ENCODE results near the gene PTX4.

The PTX4 gene

DNA sequence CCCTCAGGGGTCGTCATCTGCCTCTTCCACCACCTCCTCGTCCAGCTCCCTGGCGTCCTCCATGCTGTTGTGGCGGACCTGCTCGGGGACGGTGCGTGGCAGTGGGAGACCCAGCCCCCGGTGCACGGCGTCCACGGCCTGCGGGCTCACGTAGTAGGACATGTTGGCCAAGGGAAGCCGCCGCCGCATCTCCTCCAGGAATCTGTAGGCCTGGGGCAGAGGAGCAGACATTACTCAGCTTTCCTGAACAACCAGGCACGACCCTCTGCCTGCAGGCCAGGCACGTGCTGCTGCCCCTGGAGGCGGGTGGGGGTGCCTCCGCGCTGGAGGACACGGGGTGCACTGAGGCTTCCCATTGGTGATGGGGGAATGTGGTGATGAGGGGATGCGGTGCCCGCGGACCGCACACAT lies 22.2 kb upstream of the PTX4 start:
- ATAC-seq (replicated peaks) (no peak), DNase-seq (no peak)
- Mint-ChIP-seq H3K27ac (no peak overlapping the region), H3K36me3 (peaks cover 42 to 55% of the 10 kb centered on the region in 2 donors), H3K27me3 (no peaks in the 10 kb centered on the region), H3K4me1 (peaks cover 0 to 6% of the 10 kb centered on the region in 2 donors), H3K9me3 (peaks cover 0 to 7% of the 10 kb centered on the region in 2 donors), H3K4me3 (no peak overlapping the region)

DNA sequence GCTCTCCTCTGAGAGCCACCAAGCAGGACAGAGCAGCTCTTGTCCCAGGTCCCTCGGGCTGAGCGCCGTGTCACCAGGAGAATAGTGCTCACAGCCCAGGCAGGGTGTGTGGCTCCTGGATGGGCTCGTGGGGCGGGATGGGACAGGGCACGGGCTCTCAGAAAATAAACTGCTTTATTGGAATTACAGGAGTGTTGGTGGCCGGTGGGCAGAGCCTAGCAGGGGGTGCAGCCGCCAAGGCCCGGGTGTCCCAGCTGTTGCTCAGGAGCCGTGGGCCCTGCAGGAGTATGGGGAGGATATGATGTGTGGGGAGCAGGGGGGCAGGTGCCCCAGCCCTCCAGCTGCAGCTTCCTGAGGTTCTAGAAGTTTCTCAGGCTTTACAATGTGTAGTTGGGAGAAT lies 21.5 kb upstream of the PTX4 start:
- ATAC-seq (replicated peaks) (no peak), DNase-seq (no peak)
- no peak overlapping the region for H3K4me3 Mint-ChIP-seq
- H3K27me3 Mint-ChIP-seq: no peaks in the 10 kb centered on the region
- H3K36me3 Mint-ChIP-seq: peaks cover 43 to 59% of the 10 kb centered on the region in 2 donors
- peaks cover 0 to 7% of the 10 kb centered on the region in 2 donors for H3K9me3 Mint-ChIP-seq
- peaks cover 0 to 6% of the 10 kb centered on the region in 2 donors for H3K4me1 Mint-ChIP-seq
- no peak overlapping the region for H3K27ac Mint-ChIP-seq

DNA sequence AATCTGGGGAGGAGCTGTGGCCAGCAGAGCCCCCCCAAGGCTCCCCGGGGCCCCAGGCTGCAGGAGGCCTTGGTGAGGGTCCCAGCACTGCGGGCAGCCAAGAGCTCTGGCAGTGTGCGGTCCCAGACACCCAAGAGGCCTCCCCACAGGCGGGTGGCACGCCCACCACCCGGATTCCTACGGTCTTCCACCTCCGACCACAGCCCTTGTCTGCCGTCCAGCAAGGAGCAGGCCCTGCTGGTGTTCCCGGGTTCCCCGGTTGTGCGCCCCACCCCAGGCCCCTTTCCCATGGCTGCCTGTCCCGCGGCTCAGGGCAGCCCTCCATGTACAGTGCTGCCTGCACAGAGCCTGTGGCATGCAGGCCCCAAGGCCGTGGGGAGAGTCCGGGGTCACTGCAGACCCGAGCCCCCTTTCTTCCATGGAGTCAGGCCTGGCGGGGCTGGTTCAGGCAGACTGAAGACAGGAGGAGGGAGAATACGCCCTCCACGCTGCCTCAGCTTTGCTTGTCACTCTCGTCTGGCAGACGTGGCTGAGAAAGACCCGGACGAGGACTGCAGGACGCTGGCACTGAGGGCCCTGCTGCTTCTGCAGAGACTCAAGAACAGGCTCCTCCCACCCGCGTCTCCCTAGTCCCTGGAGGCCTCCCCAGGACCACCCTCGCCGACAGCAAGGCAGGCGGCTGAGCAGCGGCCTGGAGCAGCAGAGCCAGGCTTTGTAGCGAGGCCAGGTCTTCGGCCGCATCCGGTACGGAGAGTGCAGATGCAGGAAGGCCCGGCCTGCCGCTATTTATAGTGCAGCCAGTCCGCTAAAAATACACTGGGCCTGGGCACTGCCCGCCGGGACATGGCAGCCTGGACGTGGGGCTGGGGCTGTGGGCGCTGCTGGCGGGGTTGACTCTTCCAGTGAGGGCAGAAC lies 20.8 kb upstream of the PTX4 start:
- Mint-ChIP-seq H3K9me3 (peaks cover 0 to 4% of the 10 kb centered on the region in 2 donors), H3K4me3 (no peak overlapping the region), H3K4me1 (peaks cover 0 to 6% of the 10 kb centered on the region in 2 donors), H3K27ac (no peak overlapping the region), H3K36me3 (peaks cover 43 to 58% of the 10 kb centered on the region in 2 donors), H3K27me3 (no peaks in the 10 kb centered on the region)
- DNase-seq (no peak), ATAC-seq (replicated peaks) (no peak)

DNA sequence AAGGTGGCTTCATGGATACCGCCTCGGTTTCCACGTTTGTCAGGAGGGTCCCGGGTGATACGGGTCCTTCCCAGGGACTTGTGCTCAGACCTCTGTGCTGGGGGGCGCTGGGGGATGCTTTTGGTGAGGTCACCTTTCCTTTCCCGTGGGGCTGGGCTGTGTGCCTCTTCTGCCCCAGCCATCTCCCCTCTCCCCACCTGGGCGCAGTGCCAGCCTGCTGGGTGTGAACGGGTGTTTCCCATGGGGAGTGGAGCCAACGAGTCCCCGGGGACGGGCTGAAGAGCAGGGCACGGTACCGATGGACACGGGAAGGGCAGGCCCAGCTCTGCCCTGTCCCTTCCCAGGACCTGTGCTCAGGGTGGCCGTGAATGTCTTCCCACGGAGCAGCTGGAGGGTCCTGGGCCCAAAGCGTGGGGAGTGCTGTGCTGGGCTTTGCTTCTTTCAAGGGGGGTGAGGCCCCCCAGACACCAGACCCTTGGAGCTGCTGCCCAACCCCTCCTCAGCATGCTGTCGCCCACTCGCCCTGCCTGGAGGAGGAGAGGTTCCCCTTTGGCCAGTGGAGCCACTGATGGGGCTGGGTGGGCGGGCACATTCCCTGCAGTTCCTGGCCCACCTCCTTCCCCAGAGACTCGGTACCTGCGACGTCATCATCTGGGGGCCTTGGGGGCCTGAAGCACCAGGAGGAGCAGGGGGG lies 19.9 kb upstream of the PTX4 start:
- DNase-seq: no peak
- Mint-ChIP-seq H3K36me3 (peaks cover 45 to 57% of the 10 kb centered on the region in 2 donors), H3K27me3 (no peaks in the 10 kb centered on the region), H3K4me3 (no peak overlapping the region), H3K4me1 (peaks cover 0 to 6% of the 10 kb centered on the region in 2 donors), H3K27ac (no peak overlapping the region), H3K9me3 (peaks cover 0 to 2% of the 10 kb centered on the region in 2 donors)
- no peak for ATAC-seq (replicated peaks)

DNA sequence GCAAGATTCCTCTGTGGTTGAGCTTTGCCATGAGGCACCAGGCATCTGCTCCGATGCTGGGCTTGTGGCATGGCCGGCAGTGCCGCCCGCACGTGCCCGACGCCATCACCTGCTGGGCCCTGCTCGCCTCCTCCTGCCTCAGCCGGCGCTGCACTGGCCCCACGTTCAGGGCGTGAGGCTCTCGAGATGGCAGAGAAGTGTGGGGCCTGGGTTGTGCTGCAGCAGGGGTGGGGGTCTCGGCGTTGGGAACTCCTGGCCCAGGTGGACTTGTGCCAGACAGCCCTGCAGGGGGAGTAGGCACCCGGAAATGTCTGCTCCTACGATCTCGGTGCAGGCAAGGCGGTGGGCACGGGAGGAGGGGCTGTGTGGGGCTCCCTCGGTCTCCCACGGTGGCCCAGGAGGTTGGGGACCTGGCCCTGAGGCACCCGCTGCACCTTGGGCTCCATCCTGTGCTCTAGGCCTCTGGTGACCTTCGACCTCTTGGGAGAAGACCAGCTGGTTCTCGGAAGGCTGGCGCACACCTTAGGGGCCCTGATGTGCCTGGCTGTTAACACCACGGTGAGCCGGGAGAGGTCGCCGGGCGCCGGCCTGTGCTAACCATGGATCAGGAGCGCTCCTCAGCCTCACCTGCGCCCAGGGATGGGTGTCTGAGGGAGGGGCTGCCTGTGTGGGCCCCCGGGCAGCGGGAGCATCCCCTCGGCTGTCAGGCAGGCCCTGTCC lies 17.9 kb upstream of the PTX4 start:
- no peak for ATAC-seq (replicated peaks)
- Mint-ChIP-seq H3K36me3 (peaks cover 43 to 49% of the 10 kb centered on the region in 2 donors), H3K4me1 (peaks cover 0 to 5% of the 10 kb centered on the region in 2 donors), H3K27ac (no peak overlapping the region), H3K9me3 (no peaks in the 10 kb centered on the region), H3K4me3 (no peak overlapping the region), H3K27me3 (no peaks in the 10 kb centered on the region)
- no peak for DNase-seq

DNA sequence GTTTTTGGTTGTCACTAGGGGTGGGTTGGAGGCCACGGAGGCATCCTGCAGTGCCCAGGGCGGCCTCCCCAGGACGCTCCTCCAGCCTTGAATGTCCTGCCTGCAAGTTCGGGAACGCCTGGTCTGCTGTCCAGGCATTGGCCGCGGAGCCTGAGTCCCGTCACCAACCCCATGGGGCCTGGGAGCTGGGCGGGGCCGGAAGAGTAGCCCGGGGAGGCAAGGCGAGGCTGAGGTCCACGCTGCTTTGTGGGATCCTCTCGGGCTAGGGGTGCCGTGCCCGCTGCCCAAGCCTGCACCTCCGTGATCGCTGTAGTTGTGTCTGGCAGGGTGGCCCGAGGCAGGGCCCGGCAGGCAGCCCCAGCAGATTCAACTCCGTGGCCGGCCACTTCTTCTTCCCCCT lies 17.2 kb upstream of the PTX4 start:
- Mint-ChIP-seq H3K4me3 (no peak overlapping the region), H3K36me3 (peaks cover 38 to 44% of the 10 kb centered on the region in 2 donors), H3K4me1 (no peaks in the 10 kb centered on the region), H3K27ac (peak overlapping the region; percentile 31), H3K9me3 (no peaks in the 10 kb centered on the region), H3K27me3 (no peaks in the 10 kb centered on the region)
- DNase-seq: no peak
- ATAC-seq (replicated peaks): no peak

DNA sequence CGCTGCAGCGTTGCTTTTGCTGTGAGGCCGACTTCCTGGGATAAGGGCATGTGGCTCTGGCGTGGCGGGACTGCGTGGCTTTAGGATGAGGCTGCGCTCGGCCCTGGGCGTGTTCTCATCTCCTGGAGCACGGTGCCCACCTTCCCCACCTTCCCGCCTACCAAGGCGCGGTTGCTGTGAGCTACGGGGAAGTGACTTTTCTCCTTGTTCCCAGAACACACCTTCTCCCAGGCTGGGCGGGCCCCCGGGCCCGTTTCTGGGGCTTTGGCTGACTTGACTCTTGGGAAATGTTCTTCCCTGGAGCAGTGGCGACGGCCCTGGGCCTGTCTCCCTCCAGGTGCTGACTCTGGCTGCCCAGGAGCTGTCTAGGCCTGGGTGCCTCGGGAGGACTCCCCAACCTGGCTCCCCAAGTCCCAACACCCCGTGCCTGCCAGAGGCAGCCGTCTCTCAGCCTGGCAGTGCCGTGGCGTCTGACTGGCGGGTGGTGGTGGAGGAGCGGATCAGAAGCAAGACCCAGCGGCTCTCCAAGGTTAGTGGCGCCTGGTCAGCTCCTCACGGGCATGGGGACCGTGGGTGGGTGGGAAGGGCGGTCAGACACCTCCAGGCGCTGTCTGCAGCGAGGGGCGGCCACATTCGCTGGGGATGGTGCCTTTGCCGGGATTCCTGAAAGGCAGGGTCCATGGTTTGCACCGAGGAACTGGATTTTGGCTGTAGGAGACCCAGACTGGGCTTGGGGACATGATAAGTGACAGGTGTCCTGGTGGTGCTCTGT lies 16.5 kb upstream of the PTX4 start:
- Mint-ChIP-seq H3K27me3 (no peaks in the 10 kb centered on the region), H3K4me1 (no peaks in the 10 kb centered on the region), H3K27ac (no peak overlapping the region), H3K4me3 (no peak overlapping the region), H3K36me3 (peaks cover 31 to 40% of the 10 kb centered on the region in 2 donors), H3K9me3 (no peaks in the 10 kb centered on the region)
- DNase-seq: no peak
- no peak for ATAC-seq (replicated peaks)

DNA sequence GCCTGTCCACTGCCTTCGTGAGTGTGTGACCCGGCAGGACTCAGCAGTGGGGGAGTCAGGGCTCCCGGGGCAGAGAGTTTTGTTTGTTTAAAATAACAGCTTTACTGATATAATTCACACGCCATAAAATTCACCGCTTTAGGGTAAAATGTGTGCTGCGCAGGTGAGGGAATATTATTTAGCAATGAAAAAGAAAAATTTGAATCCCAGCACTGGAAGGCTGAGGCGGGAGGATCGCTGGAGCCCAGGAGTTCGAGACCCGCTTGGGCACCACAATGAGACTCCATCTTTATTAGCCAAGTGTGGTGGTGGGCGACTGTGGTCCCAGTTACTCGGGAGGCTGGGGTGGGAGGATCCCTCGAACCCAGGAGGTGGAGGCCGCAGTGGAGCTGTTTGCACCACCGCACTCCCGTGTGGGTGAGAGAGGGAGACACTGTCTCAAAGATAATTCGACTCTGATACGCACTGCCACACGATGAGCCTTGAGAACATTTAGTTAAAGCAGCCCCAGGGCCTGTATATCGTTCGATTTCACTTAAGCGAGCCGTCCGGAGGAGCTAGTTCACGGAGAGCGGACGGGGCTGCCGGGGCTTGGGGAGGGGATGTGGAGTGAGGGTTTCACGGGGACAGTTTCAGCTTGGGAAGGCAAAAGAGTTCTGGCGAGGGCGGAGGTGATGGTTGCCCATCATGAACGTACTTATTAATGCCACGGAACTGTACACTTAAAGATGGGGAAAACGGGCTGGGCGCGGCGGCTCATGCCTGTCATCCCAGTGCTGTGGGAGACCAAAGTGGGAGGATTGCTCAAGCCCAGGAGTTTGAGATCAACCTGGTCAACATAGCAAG lies 14.6 kb upstream of the PTX4 start:
- DNase-seq (no peak), ATAC-seq (replicated peaks) (no peak)
- no peaks in the 10 kb centered on the region for H3K9me3 Mint-ChIP-seq
- peaks cover 31 to 39% of the 10 kb centered on the region in 2 donors for H3K36me3 Mint-ChIP-seq
- H3K4me3 Mint-ChIP-seq: no peak overlapping the region
- no peak overlapping the region for H3K27ac Mint-ChIP-seq
- no peaks in the 10 kb centered on the region for H3K4me1 Mint-ChIP-seq
- H3K27me3 Mint-ChIP-seq: no peaks in the 10 kb centered on the region

DNA sequence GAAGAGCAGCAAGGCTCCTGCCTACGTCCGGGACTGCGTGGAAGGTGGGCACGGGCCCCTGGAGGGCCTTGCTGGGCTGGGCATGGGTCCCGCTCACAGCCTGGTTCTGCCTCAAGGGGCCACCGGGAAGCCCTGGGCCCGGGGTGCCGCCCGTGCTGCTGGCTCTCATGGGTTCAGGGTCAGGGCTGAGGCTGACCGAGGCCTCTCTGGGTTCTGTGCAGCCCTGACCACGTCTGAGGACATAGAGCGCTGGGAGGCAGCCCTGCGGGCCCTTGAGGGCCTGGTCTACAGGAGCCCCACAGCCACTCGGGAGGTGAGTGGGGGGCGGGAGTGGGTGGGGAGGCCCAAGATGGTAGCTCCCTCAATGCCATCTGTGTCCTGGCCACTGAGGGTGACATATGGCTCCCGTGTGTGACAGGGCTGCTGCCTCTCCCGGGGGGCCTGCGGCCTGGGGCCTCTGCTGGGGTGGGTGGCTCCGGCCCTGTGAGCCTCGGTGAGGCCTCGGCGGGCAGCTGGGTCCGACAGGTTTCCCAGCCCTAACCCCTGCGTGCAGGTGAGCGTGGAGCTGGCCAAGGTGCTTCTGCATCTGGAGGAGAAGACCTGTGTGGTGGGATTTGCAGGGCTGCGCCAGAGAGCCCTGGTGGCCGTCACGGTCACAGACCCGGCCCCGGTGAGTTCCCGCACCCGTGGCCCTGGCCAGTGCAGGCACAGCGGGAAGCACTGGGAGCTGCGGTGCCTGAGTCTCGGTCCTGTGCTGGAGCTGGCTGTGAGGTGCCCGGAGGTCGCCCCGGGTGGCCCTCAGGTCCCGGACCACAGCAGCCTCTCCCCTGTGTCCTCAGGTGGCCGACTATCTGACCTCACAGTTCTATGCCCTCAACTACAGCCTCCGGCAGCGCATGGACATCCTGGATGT lies 13.6 kb upstream of the PTX4 start:
- H3K4me1 Mint-ChIP-seq: no peaks in the 10 kb centered on the region
- H3K27ac Mint-ChIP-seq: no peak overlapping the region
- H3K9me3 Mint-ChIP-seq: no peaks in the 10 kb centered on the region

DNA sequence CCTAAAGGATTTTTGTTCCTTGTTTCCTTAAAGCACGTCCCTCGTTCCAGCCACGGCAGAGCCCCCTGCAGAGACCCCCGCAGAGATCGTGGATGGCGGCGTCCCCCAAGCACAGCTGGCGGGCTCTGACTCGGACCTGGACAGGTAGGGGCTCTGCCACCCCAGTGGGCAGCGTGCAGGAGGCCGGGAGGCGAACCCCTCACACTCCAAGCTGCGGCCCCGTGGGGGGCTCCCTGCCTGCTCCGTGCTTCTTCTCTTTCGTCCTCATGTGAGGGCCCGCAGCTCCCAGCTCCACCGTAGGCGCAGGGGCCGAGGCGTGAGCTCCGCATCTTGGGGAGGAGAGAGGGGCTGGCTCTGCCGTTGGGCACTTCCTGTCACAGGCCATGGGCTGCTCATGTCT lies 12.9 kb upstream of the PTX4 start:
- Mint-ChIP-seq H3K36me3 (peaks cover 35 to 45% of the 10 kb centered on the region in 2 donors), H3K27me3 (no peaks in the 10 kb centered on the region), H3K4me3 (no peak overlapping the region), H3K27ac (no peak overlapping the region), H3K4me1 (peaks cover 0 to 2% of the 10 kb centered on the region in 2 donors), H3K9me3 (no peaks in the 10 kb centered on the region)
- ATAC-seq (replicated peaks) (no peak), DNase-seq (no peak)

More for the DNA sequence above, 13.6 kb upstream of the PTX4 start:
- peaks cover 34 to 43% of the 10 kb centered on the region in 2 donors for H3K36me3 Mint-ChIP-seq
- no peak for ATAC-seq (replicated peaks)
- no peak for DNase-seq
- no peaks in the 10 kb centered on the region for H3K27me3 Mint-ChIP-seq
- no peak overlapping the region for H3K4me3 Mint-ChIP-seq

DNA sequence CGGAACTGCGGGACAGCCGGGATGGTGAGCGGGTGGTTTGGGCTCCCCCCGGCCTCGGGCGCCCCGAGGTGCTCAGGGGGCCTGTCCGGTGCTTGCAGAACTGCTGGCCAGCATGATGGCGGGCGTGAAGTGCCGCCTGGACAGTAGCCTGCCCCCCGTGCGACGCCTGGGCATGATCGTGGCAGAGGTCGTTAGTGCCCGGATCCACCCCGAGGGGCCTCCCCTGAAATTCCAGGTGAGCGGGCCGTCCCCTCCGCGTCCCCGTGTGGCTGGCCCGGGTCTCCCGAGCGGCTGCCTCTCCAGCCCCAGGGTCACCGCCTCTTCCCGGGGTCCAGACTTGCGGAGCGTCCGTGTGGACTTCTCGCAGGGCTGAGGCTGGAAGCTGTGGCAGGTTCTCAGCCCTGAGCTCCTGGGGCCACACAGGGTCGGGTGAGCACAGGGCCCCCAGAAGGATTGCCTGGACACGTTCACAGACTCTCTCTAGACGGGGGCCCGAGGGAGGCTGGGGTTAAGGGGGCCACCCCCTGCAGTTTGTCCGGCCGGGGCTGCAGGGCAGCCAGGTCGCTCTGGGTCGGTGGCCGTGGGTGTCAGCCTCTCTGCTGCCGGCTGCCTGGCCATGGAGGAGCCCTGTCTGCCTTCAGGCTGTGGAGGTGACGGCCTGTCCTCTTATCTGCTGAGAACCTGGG lies 11.9 kb upstream of the PTX4 start:
- H3K4me3 Mint-ChIP-seq: no peak overlapping the region
- peaks cover 32 to 40% of the 10 kb centered on the region in 2 donors for H3K36me3 Mint-ChIP-seq
- ATAC-seq (replicated peaks): no peak

More for the DNA sequence above, 11.9 kb upstream of the PTX4 start:
- no peak for DNase-seq
- Mint-ChIP-seq H3K27me3 (no peaks in the 10 kb centered on the region), H3K4me1 (peaks cover 0 to 4% of the 10 kb centered on the region in 2 donors), H3K27ac (no peak overlapping the region), H3K9me3 (no peaks in the 10 kb centered on the region)

All from stimulated activated naive B cell treated with anti-CD40 and anti-IgM and Interleukin-4, amounts not matched to agents 10 μg/mL and 1 μg/mL and 100 μg/mL, for 72 hours (primary cell).